HG03280 (cell line): ENCODE measurements around the gene LTC4S.
"Not testable (repeated sequence)": the region's sequence is repeated elsewhere in the genome, so short reads cannot be mapped to it uniquely, and the experiment has no call there.

Source experiments
- ATAC-seq: cut with Tn5 transposase; IDR thresholded peaks from one replicate; pipeline ENCODE4 v1.9.1; 2021; ENCODE audit warnings: mild to moderate bottlenecking, moderate library complexity; ENCODE audit not compliant: unreplicated experiment

Gene LTC4S

DNA sequence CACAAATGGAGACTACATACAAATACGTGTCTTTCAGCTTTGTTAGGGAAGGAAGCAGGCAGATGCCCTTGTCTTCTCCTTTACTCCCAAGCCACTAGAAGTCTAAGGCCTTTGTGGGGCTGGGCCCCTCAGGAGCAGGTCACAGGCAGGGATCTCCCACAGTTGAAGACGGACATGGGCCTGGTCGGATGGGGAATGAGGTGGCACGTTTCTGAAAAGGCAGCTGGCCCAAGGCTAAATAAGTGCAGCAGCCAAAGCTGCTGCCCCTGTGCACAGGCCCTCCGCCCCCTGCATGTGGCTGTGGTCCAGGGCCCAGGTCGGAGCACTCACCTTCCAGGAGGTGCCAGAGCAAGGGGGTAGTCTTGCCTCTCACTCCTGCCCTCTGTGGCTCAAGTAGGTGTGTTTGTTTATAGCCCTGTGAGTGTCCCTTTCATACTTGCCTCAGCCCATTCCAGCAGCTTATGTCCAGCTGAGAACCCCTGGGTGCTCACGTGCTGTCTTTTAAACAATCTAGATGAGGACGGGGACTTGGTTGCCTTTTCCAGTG is 28.7 kb downstream of the LTC4S start:
- ATAC-seq = no peak

DNA sequence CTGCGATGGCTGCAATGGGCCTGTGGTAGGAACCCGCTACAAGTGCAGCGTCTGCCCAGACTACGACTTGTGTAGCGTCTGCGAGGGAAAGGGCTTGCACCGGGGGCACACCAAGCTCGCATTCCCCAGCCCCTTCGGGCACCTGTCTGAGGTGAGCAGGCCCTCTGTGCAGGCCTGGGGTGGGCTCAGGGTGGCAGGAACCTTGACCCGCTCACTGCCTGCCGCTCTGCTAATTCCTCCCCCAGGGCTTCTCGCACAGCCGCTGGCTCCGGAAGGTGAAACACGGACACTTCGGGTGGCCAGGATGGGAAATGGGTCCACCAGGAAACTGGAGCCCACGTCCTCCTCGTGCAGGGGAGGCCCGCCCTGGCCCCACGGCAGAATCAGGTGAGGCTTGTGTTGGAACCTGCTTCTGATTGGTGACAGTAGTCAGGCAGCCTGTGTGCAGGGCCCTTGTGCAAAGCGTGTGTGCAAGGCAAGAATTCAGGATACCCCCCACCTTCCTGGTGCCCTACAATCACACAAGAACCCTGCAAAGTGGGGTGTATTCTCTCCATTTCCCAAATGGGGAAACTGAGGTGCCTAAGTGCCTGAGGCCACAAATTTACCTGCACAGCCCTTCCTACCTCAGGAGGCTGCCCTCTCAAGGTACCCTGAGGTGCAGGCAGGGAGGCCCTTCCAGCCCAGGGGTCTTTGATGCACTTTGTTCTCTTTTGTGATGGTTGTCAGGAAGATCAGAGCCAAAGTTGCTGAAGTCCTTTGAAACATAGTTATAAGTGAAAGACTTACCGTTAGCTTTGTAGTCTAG is 30.4 kb downstream of the LTC4S start:
- ATAC-seq = no peak

DNA sequence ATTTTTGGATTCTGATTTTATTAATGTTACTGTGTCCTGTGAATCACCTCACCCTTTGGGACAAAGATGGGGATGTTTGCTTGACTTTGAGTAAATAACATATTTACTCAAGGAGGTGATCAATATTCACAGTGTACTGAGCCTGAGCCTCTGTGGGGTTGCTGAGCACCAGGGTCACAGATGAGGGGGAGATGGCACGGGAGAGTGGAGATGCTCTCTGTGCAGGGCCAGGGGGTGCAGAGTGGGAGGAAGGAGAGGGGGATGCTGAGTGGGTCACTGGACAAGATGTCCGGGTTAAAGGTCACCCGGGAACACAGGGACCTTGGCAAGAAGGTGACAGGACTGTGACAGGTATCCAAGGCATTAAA is 30.9 kb downstream of the LTC4S start:
- no peak for ATAC-seq

DNA sequence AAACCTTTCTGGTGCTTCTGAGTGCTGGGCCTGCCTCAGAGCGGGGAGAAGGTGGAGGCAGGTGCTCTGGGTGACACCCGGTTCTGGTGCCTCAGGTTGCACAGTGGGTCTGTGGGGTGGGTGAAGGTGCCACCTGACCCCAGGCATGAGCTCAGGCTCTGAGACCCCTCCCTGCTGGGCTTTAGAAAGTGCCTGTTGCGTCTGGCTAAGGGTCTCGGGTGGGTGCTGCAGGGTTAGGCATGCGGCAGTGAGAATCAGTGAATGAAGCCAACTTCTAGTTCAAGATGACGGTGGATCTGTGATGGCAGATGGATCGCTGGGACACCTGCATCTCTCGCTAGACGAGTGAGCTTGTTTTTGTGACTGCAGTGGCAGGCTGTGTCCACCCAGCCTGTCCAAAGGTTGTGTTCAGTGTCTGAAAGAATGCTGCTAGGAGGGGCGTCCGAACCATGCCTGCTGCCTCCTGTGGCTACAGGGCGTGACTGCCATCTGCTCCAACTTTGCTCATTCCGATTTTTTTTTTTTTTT is 31.9 kb downstream of the LTC4S start:
- no peak for ATAC-seq

DNA sequence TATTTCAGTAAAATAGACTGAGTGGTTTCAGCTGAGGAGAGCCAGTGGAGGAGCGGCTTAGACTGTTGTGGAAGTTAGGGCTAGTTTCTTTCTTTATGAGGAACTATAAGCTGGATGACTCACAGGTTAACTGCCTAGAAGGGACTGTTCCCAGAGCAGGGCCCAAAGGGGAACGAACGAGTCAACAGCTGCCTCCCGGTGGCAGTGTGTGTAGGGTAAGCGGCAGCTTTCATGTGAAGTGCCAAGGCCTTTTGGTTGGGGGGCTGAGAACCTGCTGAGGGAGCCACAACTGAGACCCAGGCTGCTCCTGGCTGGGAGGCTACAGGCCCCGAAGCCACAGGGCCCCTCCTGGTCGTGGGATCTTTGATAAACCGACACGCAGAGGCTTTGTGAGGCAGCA is 33.9 kb downstream of the LTC4S start:
- no peak for ATAC-seq

DNA sequence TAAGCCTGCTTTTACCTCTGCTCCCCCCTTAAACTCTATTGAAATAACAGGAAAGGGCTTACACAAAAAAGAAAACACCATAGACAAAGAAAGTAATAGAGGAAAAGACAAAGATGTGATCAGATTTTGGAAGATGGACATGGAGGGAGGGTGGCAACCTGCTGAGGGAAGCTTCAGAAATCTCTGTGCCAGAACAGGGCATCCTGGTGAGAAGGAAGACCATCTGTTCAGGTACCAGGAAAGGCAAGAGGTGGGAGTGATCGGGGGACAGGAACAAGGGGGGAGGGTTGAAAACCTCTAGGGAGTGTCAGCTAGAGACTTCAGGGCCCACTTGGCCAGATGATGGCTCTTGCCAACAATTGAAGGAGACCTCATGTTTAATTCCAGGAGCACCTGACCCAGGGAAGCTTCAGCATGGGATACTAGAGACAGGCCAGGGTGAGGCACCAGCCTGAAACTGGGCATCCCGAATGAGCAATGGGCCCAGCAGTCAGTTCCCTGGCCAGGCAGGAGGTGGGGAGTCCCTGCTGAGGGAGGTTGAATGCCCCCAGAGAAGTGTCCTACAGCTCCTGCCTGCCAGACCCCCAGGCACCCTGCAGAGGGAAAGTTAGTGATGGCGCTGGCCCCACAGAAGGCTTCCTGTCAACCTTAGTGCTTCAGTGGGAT is 35.1 kb downstream of the LTC4S start:
- ATAC-seq = no peak

DNA sequence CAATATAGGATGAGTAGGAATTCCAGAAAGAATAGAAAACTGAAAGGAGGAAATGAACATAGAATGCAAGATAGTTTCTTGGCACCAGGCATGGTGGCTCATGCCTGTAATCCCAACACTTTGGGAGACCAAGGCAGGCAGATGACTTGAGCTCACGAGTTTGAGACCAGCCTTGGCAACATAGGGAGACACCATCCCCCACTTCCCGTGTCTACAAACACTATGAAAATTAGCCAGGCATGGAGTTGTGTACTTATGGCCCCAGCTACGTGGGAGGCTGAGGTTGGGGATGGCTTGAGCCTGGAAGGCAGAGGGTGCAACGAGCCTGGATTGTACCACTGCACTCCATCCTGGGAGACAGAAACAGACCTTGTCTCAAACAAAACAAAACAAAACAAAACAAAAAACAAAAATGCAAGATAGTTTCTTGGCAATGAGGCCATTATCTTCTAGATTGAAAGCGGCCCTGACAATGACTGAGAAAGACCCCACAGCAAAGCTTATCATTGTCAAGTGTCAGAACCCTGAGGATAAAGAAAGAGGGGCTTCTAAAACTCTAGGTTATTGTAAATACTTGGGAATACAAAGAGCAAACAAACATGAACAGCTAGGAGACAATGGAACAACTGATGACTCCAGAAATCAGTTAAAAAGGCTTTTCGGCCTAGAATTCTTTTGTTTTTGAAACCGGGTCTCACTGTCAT is 36.1 kb downstream of the LTC4S start:
- no peak for ATAC-seq

DNA sequence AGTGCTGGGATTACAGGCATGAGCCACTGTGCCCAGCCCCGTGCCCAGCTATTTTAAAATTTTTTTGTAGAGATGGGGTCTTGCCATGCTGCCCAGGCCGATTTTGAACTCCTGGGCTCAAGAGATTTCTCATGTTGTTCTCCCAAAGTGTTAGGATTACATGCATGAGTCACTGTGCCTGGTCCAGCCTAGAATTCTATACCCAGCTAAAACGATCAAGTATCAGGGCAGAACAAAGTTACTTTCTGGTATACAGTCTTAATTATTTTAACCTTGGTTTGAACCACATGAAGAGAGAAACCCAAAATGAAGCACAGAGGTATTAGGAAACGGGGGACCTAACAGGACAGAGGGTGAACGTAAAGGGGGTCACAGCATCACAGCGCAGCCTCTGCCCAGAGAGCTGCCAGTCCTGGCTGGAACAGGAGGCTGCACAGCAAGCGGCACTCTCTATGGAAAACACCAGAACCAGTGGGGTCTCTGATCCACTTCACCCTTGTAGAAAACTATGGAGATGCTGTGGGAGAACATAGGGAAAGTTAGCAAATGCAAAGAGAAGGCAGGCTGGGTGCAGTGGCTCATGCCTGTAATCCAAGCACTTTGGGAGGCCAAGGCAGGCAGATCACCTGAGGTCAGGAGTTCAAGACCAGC is 37.2 kb downstream of the LTC4S start:
- no peak for ATAC-seq

DNA sequence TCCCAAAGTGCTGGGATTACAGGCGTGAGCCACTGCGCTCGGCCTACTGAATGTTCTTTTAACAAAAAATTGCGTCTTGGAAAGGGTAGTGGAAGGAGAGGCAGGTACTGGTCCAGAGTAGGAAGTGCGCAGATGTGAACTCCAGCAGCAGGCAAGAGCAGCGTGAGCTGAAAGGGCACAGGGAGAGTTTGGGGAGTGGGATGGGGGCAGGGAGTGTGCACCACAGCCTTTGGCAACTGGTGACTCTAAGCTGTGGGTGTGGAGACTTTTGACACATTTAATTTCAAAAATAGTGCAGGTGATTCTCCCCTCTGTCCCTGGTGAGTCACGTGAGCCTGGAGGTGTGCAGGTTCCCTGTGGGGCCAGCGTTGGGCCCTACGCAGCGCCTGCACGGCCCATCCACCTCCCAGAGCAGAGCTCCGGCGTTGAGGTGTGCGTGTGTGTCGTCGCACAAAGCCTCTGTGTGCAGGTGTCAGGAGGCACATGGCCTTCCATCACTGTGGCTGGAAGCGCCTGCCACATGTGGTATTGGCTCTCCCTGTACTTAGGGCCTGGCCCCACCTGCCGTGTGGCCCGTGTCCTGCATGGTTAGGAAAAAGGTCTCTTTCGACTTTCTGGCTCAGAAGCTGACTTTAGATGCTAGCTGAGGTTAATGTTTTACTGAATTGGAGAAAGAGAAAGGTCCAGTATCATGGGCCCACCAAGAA is 38.4 kb downstream of the LTC4S start:
- ATAC-seq = no peak

DNA sequence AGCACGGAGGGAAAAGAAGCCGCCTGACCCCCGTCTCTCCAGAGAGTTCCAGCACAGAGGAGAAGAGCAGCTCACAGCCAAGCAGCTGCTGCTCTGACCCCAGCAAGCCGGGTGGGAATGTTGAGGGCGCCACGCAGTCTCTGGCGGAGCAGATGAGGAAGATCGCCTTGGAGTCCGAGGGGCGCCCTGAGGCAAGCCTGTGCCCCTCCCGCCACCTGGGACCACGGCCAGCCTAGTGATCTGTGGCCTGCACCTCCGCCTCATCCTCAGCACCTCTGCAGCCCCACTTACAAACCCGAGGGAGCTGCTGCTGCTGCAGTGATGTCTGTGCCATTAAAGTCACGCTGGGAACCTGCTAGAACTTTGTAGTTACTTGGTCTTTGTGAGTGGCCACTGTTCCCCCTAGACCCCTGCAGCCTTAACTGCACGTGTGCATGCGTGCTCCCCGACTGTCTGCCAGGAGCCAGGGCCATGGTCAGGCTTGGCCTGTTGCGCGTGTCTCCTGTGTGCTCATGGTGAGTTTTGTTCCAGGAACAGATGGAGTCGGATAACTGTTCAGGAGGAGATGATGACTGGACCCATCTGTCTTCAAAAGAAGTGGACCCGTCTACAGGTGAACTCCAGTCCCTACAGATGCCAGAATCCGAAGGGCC is 39.4 kb downstream of the LTC4S start:
- no peak for ATAC-seq

DNA sequence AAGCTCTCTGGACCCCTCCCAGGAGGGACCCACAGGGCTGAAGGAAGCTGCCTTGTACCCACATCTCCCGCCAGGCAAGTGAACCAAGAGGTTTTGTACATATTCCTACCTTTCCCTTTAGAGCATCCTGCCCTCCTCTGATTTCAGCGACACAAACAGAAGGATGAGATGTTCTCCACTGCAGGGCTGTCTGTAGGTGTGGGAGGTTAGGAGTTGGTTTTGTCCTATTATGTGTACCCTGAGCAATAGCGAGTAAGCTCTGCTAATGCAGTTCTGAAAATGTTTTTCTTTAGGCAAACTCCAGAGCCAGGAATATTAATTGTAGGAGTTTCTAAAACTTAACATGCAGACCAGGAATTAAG is 39.9 kb downstream of the LTC4S start:
- no peak for ATAC-seq

DNA sequence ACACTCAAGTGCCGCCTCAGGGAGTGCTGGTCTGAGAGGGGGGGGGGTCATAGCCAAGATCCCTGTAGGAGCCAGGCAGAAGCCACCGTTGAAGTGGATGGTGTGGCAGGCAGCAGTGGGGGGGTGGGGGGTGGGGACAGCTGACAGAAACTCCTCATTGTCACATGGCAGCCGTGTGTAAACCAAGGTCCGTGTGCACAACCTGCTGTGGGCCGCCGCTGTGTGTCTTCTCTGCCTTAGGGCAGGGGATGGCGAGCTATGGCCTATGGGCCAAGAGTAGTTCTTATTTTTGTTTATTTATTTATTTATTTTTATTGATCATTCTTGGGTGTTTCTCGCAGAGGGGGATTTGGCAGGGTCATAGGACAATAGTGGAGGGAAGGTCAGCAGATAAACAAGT is 40.3 kb downstream of the LTC4S start:
- ATAC-seq = no peak

DNA sequence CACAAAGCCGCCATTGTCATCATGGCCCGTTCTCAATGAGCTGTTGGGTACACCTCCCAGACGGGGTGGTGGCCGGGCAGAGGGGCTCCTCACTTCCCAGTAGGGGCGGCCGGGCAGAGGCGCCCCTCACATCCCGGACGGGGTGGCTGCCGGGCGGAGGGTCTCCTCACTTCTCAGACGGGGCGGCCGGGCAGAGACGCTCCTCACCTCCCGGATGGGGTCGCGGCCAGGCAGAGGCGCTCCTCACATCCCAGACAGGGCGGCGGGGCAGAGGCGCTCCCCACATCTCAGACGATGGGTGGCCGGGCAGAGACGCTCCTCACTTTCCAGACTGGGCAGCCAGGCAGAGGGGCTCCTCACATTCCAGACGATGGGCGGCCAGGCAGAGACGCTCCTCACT is 41.1 kb downstream of the LTC4S start:
- ATAC-seq = not testable (repeated sequence)

DNA sequence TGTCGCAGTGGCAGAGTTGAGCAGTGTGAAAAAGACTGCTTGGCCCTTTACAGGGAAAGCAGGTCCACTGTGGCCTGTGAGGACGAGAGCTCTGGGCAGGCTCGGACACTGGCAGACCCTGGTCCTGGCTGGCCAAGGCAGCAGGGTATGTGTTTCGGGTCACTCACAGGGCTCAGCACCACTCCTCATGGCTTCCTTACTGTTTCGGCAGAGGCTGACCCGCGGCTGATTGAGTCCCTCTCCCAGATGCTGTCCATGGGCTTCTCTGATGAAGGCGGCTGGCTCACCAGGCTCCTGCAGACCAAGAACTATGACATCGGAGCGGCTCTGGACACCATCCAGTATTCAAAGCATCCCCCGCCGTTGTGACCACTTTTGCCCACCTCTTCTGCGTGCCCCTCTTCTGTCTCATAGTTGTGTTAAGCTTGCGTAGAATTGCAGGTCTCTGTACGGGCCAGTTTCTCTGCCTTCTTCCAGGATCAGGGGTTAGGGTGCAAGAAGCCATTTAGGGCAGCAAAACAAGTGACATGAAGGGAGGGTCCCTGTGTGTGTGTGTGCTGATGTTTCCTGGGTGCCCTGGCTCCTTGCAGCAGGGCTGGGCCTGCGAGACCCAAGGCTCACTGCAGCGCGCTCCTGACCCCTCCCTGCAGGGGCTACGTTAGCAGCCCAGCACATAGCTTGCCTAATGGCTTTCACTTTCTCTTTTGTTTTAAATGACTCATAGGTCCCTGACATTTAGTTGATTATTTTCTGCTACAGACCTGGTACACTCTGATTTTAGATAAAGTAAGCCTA is 42.6 kb downstream of the LTC4S start:
- ATAC-seq = no peak

DNA sequence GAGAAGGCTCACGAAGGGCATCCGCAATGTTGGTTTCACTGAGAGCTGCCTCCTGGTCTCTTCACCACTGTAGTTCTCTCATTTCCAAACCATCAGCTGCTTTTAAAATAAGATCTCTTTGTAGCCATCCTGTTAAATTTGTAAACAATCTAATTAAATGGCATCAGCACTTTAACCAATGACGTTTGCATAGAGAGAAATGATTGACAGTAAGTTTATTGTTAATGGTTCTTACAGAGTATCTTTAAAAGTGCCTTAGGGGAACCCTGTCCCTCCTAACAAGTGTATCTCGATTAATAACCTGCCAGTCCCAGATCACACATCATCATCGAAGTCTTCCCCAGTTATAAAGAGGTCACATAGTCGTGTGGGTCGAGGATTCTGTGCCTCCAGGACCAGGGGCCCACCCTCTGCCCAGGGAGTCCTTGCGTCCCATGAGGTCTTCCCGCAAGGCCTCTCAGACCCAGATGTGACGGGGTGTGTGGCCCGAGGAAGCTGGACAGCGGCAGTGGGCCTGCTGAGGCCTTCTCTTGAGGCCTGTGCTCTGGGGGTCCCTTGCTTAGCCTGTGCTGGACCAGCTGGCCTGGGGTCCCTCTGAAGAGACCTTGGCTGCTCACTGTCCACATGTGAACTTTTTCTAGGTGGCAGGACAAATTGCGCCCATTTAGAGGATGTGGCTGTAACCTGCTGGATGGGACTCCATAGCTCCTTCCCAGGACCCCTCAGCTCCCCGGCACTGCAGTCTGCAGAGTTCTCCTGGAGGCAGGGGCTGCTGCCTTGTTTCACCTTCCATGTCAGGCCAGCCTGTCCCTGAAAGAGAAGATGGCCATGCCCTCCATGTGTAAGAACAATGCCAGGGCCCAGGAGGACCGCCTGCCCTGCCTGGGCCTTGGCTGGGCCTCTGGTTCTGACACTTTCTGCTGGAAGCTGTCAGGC is 43.6 kb downstream of the LTC4S start:
- no peak for ATAC-seq

DNA sequence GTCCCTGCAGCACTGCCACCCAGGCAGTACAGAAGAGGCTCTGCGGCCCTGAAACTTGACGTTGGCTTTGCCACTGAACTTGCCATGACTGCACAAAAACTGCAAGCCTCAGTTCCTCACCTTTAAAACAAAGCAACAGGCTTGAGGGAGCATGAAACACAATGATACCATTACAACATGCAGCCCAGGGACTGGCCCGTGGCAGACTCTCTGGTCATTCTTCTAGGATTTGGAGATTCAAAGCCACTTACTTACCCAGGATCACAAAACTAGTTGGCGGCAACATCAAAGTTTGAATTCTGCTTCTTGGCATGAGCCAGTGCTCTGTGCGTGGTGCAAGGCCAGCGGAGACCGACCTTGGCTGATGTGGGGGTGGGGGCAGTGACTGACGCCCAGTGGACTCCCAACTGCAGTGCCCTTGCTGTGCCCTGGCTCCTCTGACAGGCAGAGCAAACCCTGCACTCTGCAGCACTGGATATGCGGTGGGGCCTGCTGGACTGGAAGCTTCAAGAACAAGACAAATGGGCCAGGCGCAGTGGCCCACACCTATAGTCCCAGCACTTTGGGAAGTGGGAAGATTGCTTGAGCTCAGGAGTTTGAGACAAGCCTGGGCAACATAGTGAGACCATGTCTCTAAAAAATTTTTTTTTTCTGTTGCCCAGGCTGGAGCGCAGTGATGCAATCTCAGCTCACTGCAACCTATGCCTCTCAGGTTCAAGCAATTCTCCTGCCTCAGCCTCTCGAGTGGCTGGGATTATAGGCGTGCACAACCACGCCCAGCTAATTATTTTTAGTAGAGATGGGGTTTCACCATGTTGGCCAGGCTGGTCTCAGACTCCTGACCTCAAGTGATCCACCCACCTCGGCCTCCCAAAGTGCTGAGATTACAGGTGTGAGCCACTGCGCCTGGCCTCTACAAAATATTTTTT is 45.8 kb downstream of the LTC4S start:
- no peak for ATAC-seq

DNA sequence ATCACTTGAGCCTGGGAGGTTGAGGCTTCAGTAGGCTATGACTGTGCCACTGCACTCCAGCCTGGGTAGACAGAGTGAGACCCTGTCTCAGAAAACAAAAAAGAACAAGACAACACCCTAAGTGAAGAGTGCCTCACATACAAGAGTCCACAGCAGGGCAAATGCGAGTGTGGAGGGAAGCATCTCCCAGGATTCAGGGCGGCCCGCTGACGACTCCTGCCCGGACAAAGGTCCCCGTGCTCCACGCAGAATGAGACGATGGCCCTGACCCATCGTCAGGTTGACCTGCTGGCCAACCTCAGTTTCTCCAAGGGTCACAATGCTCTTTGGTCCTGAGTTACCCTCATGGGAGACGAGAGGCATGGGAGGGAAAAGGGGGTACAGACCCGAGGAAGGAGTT is 46.5 kb downstream of the LTC4S start:
- no peak for ATAC-seq
